Measurements from ENCODE around the gene ZNF813. TPM values are rescaled to one million over a fixed set of nuclear protein-coding genes. Genes with fewer than 3 reads are reported as not detected.

The ZNF813 gene
- total and polyA plus RNA-seq, 9 of the 15 experiments (the other 6 are each of a cell fraction or from before 2014, with no cell fraction given): 1.3 to 8.0 (median 5.3) TPM

- TF ChIP-seq ATF6 (CRISPR knock-in tag; IDR thresholded peaks at IDR 0.05) (no peak), SMARCA5 (IDR thresholded peaks at IDR 0.05) (no peak), ZHX1 (conservative IDR thresholded peaks at IDR 0.05; ENCODE audit: low read length) (no peak), TARDBP (IDR thresholded peaks at IDR 0.05) (no peak), WHSC1 (IDR thresholded peaks at IDR 0.05; ENCODE audit: low read length) (no peak), SPI1 (IDR thresholded peaks at IDR 0.05; ENCODE audit: borderline replicate concordance, low read depth, low read length) (no peak), CBX5 (IDR thresholded peaks at IDR 0.05; ENCODE audit: borderline replicate concordance, low read depth) (no peak), ARID4B (CRISPR knock-in tag; IDR thresholded peaks at IDR 0.05) (no peak), LEF1 (IDR thresholded peaks at IDR 0.05) (no peak), ATF7 (IDR thresholded peaks at IDR 0.05) (peak; percentile 85), SMC3 (conservative IDR thresholded peaks at IDR 0.05; ENCODE audit: insufficient read depth, low read depth, low read length) (no peak), ZNF583 (CRISPR knock-in tag; IDR thresholded peaks at IDR 0.05) (no peak)
These were observed 53.2 kb downstream of the ZNF813 start (continued) for GRCh38 chr19:53520547-53521372.

Measured in K562 (cell line).